OCI-LY7 (cell line): ENCODE results near the gene ABHD12B.

ENCODE experiments used
- CTCF ChIP-seq: fragments of 200-600 bp; sonication (generic); conservative IDR thresholded peaks from 2 replicates; pipeline ENCODE4 v1.5.1; 2014; ENCODE audit warnings: mild to moderate bottlenecking, antibody characterized with exemption, low read length, moderate library complexity, mixed read lengths
- EZH2phosphoT487 ChIP-seq: fragments of 200-600 bp; sonication (generic); IDR thresholded peaks from 2 replicates; pipeline ENCODE4 v1.6.1; 2018; ENCODE audit warnings: low read depth, borderline replicate concordance, mild to moderate bottlenecking, mixed run types, antibody characterized with exemption, low read length, moderate library complexity, mixed read lengths

GRCh38 chr14:50864237-50864636 lies 7.6 kb upstream of the ABHD12B start:
- TF ChIP-seq CTCF (no peak), EZH2phosphoT487 (no peak)
